ENCODE data around the gene C12orf76. TPM values are rescaled to one million over a fixed set of nuclear protein-coding genes. Genes with fewer than 3 reads are reported as not detected.

Gene C12orf76
- total and polyA plus RNA-seq, 2 of the 13 experiments (the other 11 are each of a cell fraction or from before 2014, with no cell fraction given), result 15.8 to 38.4 TPM

DNA sequence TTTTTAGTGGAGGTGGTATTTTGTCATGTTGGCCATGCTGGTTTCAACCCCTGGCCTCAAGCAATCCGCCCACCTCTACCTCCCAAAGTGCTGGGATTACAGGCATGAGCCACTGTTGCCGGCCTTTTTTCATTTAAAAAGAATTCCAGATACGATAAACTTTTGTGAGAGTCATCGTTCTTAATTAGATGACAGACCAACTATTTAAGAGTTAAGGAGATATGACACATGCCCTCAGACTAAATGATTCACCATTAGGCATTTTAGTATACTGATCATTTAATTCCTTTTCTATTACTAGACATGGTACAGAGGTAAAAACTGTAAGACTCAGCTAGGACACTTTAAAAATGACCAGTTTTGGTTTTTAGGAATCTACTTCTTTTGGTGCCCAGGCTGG is 46.7 kb downstream of the C12orf76 start (continued):
- TF ChIP-seq GZF1 (CRISPR knock-in tag; IDR thresholded peaks at IDR 0.05) (no peak), PAX8 (CRISPR knock-in tag; IDR thresholded peaks at IDR 0.05; ENCODE audit: borderline replicate concordance) (no peak), ISX (CRISPR knock-in tag; conservative IDR thresholded peaks at IDR 0.05) (no peak), IRX3 (CRISPR knock-in tag; IDR thresholded peaks at IDR 0.05; ENCODE audit: borderline replicate concordance, low read depth) (no peak)
- TF ChIP-seq, protein P1, sequence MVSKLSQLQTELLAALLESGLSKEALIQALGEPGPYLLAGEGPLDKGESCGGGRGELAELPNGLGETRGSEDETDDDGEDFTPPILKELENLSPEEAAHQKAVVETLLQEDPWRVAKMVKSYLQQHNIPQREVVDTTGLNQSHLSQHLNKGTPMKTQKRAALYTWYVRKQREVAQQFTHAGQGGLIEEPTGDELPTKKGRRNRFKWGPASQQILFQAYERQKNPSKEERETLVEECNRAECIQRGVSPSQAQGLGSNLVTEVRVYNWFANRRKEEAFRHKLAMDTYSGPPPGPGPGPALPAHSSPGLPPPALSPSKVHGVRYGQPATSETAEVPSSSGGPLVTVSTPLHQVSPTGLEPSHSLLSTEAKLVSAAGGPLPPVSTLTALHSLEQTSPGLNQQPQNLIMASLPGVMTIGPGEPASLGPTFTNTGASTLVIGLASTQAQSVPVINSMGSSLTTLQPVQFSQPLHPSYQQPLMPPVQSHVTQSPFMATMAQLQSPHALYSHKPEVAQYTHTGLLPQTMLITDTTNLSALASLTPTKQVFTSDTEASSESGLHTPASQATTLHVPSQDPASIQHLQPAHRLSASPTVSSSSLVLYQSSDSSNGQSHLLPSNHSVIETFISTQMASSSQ (IDR thresholded peaks at IDR 0.05; ENCODE audit: low read depth), result no peak
- TF ChIP-seq, protein P1 (CRISPR knock-in tag; IDR thresholded peaks at IDR 0.05; ENCODE audit: borderline replicate concordance), result no peak
- TF ChIP-seq, protein P2, sequence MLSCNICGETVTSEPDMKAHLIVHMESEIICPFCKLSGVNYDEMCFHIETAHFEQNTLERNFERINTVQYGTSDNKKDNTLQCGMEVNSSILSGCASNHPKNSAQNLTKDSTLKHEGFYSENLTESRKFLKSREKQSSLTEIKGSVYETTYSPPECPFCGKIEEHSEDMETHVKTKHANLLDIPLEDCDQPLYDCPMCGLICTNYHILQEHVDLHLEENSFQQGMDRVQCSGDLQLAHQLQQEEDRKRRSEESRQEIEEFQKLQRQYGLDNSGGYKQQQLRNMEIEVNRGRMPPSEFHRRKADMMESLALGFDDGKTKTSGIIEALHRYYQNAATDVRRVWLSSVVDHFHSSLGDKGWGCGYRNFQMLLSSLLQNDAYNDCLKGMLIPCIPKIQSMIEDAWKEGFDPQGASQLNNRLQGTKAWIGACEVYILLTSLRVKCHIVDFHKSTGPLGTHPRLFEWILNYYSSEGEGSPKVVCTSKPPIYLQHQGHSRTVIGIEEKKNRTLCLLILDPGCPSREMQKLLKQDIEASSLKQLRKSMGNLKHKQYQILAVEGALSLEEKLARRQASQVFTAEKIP (CRISPR knock-in tag; IDR thresholded peaks at IDR 0.05; ENCODE audit: borderline replicate concordance), result no peak
- TF ChIP-seq, protein P3, sequence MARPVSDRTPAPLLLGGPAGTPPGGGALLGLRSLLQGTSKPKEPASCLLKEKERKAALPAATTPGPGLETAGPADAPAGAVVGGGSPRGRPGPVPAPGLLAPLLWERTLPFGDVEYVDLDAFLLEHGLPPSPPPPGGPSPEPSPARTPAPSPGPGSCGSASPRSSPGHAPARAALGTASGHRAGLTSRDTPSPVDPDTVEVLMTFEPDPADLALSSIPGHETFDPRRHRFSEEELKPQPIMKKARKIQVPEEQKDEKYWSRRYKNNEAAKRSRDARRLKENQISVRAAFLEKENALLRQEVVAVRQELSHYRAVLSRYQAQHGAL (CRISPR knock-in tag; IDR thresholded peaks at IDR 0.05; ENCODE audit: not compliant biosample characterization), result no peak

Data from HepG2 (cell line).